Ishikawa (cell line): ENCODE results near the gene IL36B.

ENCODE experiments used
- CEBPB ChIP-seq: IDR thresholded peaks from 2 replicates; pipeline ENCODE4 v1.6.1; 2012
- CREB1 ChIP-seq: IDR thresholded peaks from 2 replicates; pipeline ENCODE4 v1.6.1; 2012; ENCODE audit warnings: low read depth
- EGR1 ChIP-seq: IDR thresholded peaks from 2 replicates; pipeline ENCODE4 v1.6.1; 2012
- EP300 ChIP-seq: IDR thresholded peaks from 2 replicates; pipeline ENCODE4 v1.6.1; 2012; ENCODE audit warnings: borderline replicate concordance
- FOXM1 ChIP-seq: IDR thresholded peaks from 2 replicates; pipeline ENCODE4 v1.6.1; 2012; ENCODE audit warnings: low read depth, borderline replicate concordance
- NFIC ChIP-seq: IDR thresholded peaks from 2 replicates; pipeline ENCODE4 v1.6.1; 2012
- RAD21 ChIP-seq: IDR thresholded peaks from 2 replicates; pipeline ENCODE4 v1.6.1; 2012; ENCODE audit warnings: low read depth
- TAF1 ChIP-seq: IDR thresholded peaks from 2 replicates; pipeline ENCODE4 v1.6.1; 2012; ENCODE audit warnings: low read depth, mild to moderate bottlenecking
- TCF12 ChIP-seq: IDR thresholded peaks from 2 replicates; pipeline ENCODE4 v1.6.1; 2012; ENCODE audit warnings: low read depth
- TEAD4 ChIP-seq: IDR thresholded peaks from 2 replicates; pipeline ENCODE4 v1.6.1; 2012
- YY1 ChIP-seq: IDR thresholded peaks from 2 replicates; pipeline ENCODE4 v1.6.1; 2012; ENCODE audit warnings: low read depth
- ZBTB7A ChIP-seq: IDR thresholded peaks from 2 replicates; pipeline ENCODE4 v1.6.1; 2012; ENCODE audit warnings: low read depth
- TF ChIP-seq, protein P1 (sequence below): IDR thresholded peaks from 2 replicates; pipeline ENCODE4 v1.6.1; 2012; ENCODE audit warnings: low read depth, mild to moderate bottlenecking
- TF ChIP-seq, protein P2 (sequence below): IDR thresholded peaks from 2 replicates; pipeline ENCODE4 v1.6.1; 2012
- TF ChIP-seq, protein P3 (sequence below): IDR thresholded peaks from 2 replicates; pipeline ENCODE4 v1.6.1; 2012

Gene IL36B

DNA sequence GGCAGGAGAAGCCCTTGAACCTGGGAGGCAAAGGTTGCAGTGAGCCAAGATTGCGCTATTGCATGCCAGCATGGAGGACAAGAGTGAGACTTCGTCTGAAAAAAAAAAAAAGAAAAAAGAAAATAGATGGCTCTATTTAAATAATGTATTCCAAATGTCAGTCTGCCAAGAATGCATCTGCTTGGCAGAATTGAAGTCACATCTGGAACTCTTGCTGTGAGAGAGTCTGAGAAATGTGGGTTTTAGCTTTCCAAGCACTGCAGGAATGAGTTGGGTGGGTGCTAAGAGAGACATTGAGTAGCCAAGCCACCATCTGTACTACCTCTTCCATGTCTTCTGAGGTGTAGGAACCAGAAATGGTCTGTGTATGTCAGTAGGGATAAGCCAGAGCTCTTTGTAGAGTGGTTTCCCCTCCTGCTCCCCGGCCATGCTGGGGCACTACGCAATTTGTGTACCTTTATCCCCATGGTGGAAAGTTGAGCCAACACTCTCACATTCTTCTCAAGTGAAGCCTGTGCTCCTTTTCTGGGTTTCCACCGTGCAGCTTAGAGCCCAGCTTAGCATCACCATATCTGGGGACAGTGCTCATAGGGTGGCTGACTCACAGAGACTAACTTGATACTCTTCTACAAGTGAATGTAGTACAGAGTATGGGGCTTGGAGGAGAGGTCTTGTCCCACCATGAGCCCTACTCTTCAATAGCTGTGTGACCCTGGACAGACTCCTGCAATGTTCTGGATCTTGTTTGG is 40.4 kb upstream of the IL36B start:
- TF ChIP-seq EP300 (no peak), NFIC (no peak)

DNA sequence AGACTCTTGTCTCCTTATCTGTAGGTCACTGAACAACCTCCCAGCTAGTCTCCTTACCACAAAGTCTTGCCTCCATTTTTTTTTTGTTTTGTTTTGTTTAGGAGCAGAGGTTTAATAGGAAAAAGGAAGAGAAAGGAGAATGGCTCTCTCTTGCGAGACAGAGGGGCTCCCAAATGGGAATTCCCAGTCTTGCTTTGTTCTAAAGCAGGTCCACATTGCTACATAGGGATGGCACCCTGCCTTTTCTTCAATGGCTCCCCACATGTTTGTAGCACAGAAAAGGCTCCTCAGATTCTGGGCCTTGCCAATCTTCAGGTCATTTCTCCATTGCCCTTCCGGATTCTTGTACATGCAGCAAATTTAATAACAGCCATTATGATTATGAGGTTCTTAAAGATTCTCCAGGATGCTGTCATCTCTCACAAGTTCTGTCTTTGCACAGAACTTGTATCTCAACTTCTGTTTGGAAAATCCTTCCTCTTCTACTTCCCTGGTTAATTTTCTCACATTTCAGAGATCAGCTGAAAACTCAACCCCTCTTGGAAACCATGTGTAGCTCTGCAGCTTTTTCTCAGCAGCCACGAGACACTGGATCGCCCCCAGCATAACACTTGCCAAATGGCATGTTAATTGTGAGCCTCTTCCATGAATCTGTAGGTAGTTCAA is 38.7 kb upstream of the IL36B start:
- TF ChIP-seq RAD21 (no peak), CREB1 (no peak), ZBTB7A (no peak), EP300 (no peak), NFIC (no peak), TEAD4 (no peak), CEBPB (no peak), YY1 (no peak), FOXM1 (no peak)
- TF ChIP-seq, protein P1, sequence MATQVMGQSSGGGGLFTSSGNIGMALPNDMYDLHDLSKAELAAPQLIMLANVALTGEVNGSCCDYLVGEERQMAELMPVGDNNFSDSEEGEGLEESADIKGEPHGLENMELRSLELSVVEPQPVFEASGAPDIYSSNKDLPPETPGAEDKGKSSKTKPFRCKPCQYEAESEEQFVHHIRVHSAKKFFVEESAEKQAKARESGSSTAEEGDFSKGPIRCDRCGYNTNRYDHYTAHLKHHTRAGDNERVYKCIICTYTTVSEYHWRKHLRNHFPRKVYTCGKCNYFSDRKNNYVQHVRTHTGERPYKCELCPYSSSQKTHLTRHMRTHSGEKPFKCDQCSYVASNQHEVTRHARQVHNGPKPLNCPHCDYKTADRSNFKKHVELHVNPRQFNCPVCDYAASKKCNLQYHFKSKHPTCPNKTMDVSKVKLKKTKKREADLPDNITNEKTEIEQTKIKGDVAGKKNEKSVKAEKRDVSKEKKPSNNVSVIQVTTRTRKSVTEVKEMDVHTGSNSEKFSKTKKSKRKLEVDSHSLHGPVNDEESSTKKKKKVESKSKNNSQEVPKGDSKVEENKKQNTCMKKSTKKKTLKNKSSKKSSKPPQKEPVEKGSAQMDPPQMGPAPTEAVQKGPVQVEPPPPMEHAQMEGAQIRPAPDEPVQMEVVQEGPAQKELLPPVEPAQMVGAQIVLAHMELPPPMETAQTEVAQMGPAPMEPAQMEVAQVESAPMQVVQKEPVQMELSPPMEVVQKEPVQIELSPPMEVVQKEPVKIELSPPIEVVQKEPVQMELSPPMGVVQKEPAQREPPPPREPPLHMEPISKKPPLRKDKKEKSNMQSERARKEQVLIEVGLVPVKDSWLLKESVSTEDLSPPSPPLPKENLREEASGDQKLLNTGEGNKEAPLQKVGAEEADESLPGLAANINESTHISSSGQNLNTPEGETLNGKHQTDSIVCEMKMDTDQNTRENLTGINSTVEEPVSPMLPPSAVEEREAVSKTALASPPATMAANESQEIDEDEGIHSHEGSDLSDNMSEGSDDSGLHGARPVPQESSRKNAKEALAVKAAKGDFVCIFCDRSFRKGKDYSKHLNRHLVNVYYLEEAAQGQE = no peak
- TF ChIP-seq, protein P2, sequence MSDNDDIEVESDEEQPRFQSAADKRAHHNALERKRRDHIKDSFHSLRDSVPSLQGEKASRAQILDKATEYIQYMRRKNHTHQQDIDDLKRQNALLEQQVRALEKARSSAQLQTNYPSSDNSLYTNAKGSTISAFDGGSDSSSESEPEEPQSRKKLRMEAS = no peak
- TF ChIP-seq, protein P3, sequence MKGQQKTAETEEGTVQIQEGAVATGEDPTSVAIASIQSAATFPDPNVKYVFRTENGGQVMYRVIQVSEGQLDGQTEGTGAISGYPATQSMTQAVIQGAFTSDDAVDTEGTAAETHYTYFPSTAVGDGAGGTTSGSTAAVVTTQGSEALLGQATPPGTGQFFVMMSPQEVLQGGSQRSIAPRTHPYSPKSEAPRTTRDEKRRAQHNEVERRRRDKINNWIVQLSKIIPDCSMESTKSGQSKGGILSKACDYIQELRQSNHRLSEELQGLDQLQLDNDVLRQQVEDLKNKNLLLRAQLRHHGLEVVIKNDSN = no peak

DNA sequence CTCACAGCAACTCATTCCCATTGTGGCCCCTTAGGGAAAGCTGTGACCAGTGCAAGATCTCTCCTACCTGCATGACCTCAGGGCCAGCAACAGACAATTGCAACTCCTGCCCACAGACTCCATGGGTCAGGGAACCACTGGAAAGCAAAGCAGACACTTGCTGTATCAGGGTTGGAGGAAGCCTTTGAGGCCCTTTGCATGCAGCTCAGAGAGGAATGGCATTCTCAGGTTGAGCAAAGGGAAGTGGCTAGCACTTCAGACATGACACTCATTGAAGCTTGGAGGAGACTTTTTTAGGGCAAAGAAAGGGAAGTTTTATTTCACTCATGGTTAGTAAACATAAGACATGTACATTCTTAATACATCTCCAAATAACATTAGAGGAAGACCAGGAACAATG is 37.2 kb upstream of the IL36B start:
- TF ChIP-seq TEAD4 (no peak), YY1 (no peak), EGR1 (no peak), NFIC (no peak)
- TF ChIP-seq, protein P1 = no peak

DNA sequence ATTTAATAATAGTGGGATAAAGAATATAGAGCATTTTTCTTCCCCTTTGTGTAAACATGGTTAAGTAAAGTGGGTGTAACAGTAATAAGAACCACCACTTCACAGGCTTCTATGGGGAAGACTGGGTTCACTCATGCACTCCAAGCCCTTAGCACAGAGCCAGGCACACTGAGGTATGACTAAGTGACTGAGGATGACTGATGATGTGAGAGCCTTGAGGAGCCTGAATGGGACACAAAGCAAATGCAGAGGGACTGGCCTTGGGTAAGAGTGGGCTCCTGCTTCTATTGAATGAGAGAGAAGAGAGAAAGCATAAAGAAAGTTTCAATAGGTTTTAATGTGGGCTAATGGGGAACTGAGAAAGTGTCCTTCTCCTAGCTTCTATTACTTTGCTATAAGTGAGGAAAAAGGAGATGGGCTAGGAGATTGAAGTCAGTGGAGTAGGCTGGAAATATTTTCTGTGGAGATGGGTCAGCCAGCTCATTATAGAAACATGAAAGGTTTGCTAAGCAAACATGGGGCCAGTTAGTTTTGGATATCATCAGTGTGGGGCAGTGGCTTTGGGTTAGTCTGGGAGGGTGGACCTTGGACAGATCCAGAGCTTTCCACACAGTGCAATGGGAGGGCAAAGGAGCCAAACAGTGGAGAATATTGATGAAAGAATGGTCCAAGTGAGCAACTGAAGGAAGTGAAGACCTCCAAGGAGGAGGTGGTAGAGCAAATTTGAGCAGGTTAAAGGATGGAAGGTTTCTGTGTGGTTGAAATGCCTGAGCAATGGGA is 35.7 kb upstream of the IL36B start:
- TF ChIP-seq, protein P1 = peak; percentile 61; the same call in 1 of the 2 replicates
- no peak for TF ChIP-seq YY1
- no peak for TF ChIP-seq TCF12
- no peak for TF ChIP-seq TAF1

DNA sequence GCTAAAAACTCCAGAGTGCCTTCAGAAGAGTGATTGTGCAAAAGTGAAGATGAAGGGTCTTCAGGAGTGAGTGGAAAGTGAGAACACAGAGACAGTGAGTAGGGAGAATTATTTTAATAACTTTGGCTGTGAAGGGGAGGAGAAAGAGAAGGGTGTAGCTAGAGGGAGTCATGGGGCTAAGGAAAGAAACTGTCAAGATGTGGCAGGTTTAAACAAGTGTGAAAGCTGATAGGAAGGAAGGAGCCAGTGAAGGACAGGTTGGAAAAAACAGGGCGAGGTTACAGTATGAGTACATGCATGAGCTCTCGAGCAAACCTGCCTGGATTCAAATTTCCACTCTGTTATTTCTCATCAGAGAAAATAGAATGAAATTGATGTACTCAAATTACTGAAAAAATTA is 32.9 kb upstream of the IL36B start:
- TF ChIP-seq, protein P3 = no peak
- no peak for TF ChIP-seq TAF1
- TF ChIP-seq TEAD4 = no peak
- TF ChIP-seq ZBTB7A = no peak
- TF ChIP-seq YY1 = no peak
- TF ChIP-seq RAD21 = no peak
- TF ChIP-seq, protein P2 = no peak
- TF ChIP-seq, protein P1 = no peak
- no peak for TF ChIP-seq EGR1
- TF ChIP-seq TCF12 = no peak
- TF ChIP-seq FOXM1 = no peak
- TF ChIP-seq CREB1 = no peak
- TF ChIP-seq NFIC = no peak
- TF ChIP-seq CEBPB = no peak
- TF ChIP-seq EP300 = no peak
